ENCODE results near the gene FAM83D. TPM values are rescaled to one million over a fixed set of nuclear protein-coding genes. Genes with fewer than 3 reads are reported as not detected.

FAM83D gene
- total and polyA plus RNA-seq, 2 donors (not counting 1 experiment from before 2014, with no cell fraction given) = 0.82 to 1.7 TPM

DNA sequence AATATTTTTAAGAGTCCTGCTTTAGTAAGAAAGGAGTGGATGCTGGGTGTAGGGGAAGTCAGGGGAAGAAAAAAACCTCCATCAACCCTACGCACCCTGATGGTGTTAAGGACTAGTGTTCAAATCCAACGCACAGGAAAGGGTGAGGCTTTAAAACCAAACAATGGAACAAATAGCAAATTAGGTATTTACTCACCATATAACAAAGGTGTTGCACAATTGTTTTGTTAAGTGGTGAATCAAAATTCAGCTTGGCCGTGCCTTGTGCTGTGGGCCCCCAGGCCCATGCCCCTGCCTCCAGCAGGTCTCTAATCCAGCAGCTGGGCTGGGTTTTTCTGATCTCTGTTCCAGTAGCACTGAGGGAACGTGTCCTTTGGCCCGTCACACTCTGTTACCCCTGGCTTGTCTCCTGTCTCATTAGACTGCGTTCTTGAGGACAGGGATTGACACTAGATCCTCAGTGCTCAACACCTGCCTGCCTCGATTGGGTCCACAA, 11.8 kb downstream of the FAM83D start:
- Mint-ChIP-seq H3K4me3 (no peak overlapping the region), H3K27me3 (no peaks in the 10 kb centered on the region), H3K4me1 (no peaks in the 10 kb centered on the region), H3K27ac (no peak overlapping the region), H3K9me3 (ENCODE audit: insufficient read depth) (no peaks in the 10 kb centered on the region)
- 88% methylated on average over 4 of the region's 7 CpGs for WGBS (ENCODE audit: insufficient coverage)
- Histone ChIP-seq H3K27me3 (replicated peaks in 1 of 4; ENCODE audit: control extremely low read depth in 1 of 4, control insufficient read depth in 3 of 4, insufficient read depth in 4 of 4, low read length in 3 of 4) (no peaks in the 10 kb centered on the region), H3K9ac (ENCODE audit: low read length) (no peak overlapping the region), H3K79me2 (ENCODE audit: control insufficient read depth, insufficient read depth, low read length) (peaks cover 49% of the 10 kb centered on the region), H3K9me3 (ENCODE audit: control extremely low read depth in 1 of 3, control insufficient read depth in 2 of 3, insufficient read depth in 1 of 3, low read length in 2 of 3) (no peaks in the 10 kb centered on the region), H4K20me1 (ENCODE audit: control insufficient read depth, insufficient read depth, low read length, poor library complexity, severe bottlenecking) (no peaks in the 10 kb centered on the region), H3K4me1 (ENCODE audit: control insufficient read depth in 2 of 2, insufficient read depth in 2 of 2, low read length in 2 of 2) (no peaks in the 10 kb centered on the region), H3K4me3 (ENCODE audit: control extremely low read depth in 1 of 5, extremely low read depth in 1 of 5, insufficient read depth in 1 of 5, low read depth in 2 of 5, low read length in 4 of 5) (no peak overlapping the region), H3K4me2 (replicated peaks; ENCODE audit: low read depth, low read length, poor library complexity, severe bottlenecking) (no peak overlapping the region), H3K27ac (ENCODE audit: low read length in 2 of 2) (no peak overlapping the region), H2AFZ (ENCODE audit: insufficient read depth, low read depth, low read length, poor library complexity, severe bottlenecking) (no peak overlapping the region), H3K36me3 (replicated peaks in 1 of 2; ENCODE audit: control extremely low read depth in 1 of 2, control insufficient read depth in 1 of 2, extremely low read depth in 1 of 2, insufficient read depth in 2 of 2, low read length in 1 of 2) (peaks cover 0 to 1% of the 10 kb centered on the region in 2 experiments)
- ChIA-PET POLR2A (no interaction called here), CTCF (no interaction called here)
- DNase-seq (no peak), ATAC-seq (ENCODE audit: low read depth) (no peak)
- TF ChIP-seq, protein P1, sequence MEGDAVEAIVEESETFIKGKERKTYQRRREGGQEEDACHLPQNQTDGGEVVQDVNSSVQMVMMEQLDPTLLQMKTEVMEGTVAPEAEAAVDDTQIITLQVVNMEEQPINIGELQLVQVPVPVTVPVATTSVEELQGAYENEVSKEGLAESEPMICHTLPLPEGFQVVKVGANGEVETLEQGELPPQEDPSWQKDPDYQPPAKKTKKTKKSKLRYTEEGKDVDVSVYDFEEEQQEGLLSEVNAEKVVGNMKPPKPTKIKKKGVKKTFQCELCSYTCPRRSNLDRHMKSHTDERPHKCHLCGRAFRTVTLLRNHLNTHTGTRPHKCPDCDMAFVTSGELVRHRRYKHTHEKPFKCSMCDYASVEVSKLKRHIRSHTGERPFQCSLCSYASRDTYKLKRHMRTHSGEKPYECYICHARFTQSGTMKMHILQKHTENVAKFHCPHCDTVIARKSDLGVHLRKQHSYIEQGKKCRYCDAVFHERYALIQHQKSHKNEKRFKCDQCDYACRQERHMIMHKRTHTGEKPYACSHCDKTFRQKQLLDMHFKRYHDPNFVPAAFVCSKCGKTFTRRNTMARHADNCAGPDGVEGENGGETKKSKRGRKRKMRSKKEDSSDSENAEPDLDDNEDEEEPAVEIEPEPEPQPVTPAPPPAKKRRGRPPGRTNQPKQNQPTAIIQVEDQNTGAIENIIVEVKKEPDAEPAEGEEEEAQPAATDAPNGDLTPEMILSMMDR (IDR thresholded peaks at IDR 0.05) = no peak
- TF ChIP-seq EZH2 (IDR thresholded peaks at IDR 0.05; ENCODE audit: borderline replicate concordance, insufficient read depth, low read depth, low read length, poor library complexity, severe bottlenecking) = no peak
- intact Hi-C loops (cut with micrococcal nuclease) = no loop called here

DNA sequence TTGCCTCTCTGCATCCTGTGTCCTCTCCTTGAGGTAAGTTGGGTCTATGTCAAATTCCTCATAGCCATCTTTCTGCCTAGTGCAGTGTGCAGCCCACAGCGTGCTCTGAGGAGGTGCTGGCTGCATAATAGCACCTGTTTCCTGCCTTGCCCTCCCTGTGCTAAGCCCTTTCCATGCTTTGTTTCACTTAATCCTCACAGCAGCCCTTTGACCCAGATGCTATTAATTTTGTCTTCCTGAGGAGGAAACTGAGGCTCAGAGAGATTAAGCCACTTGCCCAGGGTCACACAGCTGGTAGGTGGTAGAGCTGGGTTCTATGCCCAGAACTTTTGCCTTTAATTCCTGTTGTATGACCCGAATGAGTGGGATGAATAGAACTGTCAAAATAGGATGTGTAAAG, 13.5 kb downstream of the FAM83D start:
- Histone ChIP-seq H3K9me3 (ENCODE audit: control extremely low read depth in 1 of 3, control insufficient read depth in 2 of 3, insufficient read depth in 1 of 3, low read length in 2 of 3) (no peaks in the 10 kb centered on the region), H3K27me3 (replicated peaks in 1 of 4; ENCODE audit: control extremely low read depth in 1 of 4, control insufficient read depth in 3 of 4, insufficient read depth in 4 of 4, low read length in 3 of 4) (no peaks in the 10 kb centered on the region), H2AFZ (ENCODE audit: insufficient read depth, low read depth, low read length, poor library complexity, severe bottlenecking) (no peak overlapping the region), H3K4me1 (ENCODE audit: control insufficient read depth in 2 of 2, insufficient read depth in 2 of 2, low read length in 2 of 2) (no peaks in the 10 kb centered on the region), H4K20me1 (ENCODE audit: control insufficient read depth, insufficient read depth, low read length, poor library complexity, severe bottlenecking) (no peaks in the 10 kb centered on the region), H3K36me3 (replicated peaks in 1 of 2; ENCODE audit: control extremely low read depth in 1 of 2, control insufficient read depth in 1 of 2, extremely low read depth in 1 of 2, insufficient read depth in 2 of 2, low read length in 1 of 2) (peaks cover 0 to 1% of the 10 kb centered on the region in 2 experiments), H3K79me2 (ENCODE audit: control insufficient read depth, insufficient read depth, low read length) (peaks cover 43% of the 10 kb centered on the region), H3K4me2 (replicated peaks; ENCODE audit: low read depth, low read length, poor library complexity, severe bottlenecking) (no peak overlapping the region), H3K9ac (ENCODE audit: low read length) (no peak overlapping the region), H3K27ac (ENCODE audit: low read length in 2 of 2) (no peak overlapping the region), H3K4me3 (ENCODE audit: control extremely low read depth in 1 of 5, extremely low read depth in 1 of 5, insufficient read depth in 1 of 5, low read depth in 2 of 5, low read length in 4 of 5) (no peak overlapping the region)
- intact Hi-C loops (cut with micrococcal nuclease) = no loop called here
- no peak for ATAC-seq (ENCODE audit: low read depth)
- no peak overlapping the region for H3K27ac Mint-ChIP-seq
- H3K27me3 Mint-ChIP-seq = no peaks in the 10 kb centered on the region
- no peaks in the 10 kb centered on the region for H3K4me1 Mint-ChIP-seq
- no peaks in the 10 kb centered on the region for H3K9me3 Mint-ChIP-seq (ENCODE audit: insufficient read depth)
- TF ChIP-seq EZH2 (IDR thresholded peaks at IDR 0.05; ENCODE audit: borderline replicate concordance, insufficient read depth, low read depth, low read length, poor library complexity, severe bottlenecking) = no peak
- TF ChIP-seq, protein P1 (IDR thresholded peaks at IDR 0.05) = no peak
- ChIA-PET POLR2A (no interaction called here), CTCF (no interaction called here)
- WGBS (ENCODE audit: insufficient coverage) = 100% methylated on average over 1 of the region's 2 CpGs
- DNase-seq = no peak
- H3K4me3 Mint-ChIP-seq = no peak overlapping the region
